Activated gamma-delta T cell treated with Interleukin-2 at 50 U/mL for 16 hours (primary cell): ENCODE results near the gene CGRRF1.

Source experiments
- DNase-seq: peaks from one replicate; pipeline ENCODE4 v3.0.0-alpha.2; 2020

Gene CGRRF1

GRCh38 chr14:54509546-54510501, at the start of gene CGRRF1:
TSS of gene CGRRF1 (plus strand) at chr14:54509906. CDS start at chr14:54509960, 54 bp downstream.
- DNase-seq, result peak; percentile 97

GRCh38 chr14:54462048-54462447, 47.7 kb upstream of the CGRRF1 start:
- DNase-seq, result no peak

DNA sequence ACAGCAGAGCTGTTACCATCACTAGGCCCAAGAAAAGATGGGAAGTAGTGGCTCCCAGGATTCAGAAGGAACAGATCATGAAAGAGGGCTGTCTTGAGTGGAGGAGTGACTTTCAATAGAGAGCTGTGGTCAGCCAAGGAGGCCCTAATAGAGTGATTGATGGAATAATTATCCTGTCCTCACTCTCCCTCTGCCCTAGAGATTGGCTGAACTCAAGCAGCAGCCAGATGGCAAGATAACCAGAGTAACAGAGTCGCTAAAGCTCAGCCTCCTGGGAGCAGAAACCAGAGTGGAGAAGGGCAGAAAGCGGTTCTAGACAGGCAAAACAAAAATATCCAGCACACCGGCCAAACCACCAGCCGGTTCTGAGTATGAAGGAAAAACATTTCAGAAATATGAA, 44.1 kb upstream of the CGRRF1 start:
- DNase-seq, result no peak

DNA sequence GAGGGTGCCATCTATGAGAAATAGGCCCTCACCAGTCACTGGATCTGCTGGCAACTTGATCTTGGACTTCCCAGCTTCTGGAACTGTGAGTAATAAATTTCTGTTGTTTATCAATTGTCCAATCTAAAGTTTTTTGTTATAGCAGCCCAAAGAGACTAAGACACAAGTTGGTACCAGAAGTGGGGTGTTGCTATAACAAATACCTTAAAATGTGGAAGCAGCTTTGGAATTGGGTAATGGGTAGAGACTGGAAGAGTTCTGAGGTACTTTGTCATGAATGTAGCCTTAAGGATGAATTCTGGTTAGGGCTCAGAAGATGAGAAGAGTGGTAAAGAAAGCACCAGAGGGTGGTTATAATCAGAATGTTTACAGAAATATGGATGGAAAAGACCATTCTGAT, 42.4 kb upstream of the CGRRF1 start:
- DNase-seq, result no peak

DNA sequence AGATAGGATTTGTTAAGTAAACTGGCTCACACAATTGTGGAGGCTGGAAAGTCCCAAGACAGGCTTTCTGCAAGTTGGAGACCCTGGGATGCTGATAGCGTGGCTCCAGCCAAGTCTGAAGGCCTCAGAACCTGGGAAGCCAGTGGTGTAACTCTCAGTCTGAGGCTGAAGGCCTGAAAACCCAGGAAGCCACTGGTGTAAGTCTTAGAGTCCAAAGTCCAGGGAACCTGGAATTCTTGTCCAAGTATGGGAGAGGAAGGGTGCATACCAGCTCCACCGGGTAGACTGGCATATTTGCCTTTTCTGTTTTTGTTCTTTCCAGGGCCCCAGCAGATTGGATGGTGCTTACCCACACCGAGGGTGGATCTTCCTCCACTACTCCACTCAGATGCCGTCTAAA, 39.0 kb upstream of the CGRRF1 start:
- no peak for DNase-seq

- DNase-seq, result no peak
These were observed 38.1 kb upstream of the CGRRF1 start for GRCh38 chr14:54471641-54472040.

DNA sequence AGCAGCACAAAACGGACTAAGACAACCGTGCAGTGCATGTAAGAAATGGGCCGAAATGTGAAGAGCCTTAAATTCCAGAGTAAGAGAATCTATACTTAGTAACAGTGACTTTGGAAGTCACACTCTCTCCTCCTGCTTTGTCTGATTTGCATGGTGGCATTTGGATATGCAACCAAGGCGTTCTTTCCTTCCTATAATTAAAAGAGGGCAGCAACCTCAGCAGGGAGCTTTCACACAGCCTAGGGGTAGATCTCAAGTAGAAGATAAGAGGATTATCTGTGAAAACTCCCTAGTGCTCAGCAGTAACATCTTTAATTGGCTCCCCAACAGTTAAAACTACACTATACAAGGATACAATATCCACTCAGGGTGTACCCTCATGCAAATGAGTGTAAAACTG, 37.4 kb upstream of the CGRRF1 start:
- no peak for DNase-seq

DNA sequence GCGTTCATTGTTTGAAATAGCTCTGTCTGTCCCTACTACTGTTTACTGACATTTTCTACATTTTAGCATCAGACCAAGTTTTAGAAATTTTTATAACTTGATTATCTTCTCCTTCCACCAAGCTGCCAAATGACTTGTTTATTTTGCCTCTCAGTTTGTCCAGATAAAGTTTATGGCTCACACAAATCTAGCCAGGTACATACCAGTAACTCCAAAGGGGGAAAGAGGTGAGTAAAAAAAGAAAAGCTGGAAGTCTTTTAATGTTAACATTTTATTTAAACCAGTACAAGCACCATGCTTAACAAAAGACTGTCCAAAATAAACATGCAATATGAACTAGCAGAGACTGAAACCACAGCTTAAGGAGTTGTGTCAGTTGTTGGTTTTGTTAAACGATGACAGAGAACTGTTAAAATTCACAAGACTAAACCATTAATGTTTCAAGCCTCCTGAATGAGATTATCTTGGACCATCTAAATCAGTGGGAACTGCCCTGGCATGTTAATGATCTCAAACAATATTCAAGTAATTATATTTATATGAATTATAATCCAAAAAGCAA, 35.4 kb upstream of the CGRRF1 start:
- DNase-seq, result no peak

- no peak for DNase-seq
These were observed 34.4 kb upstream of the CGRRF1 start for GRCh38 chr14:54475187-54475899.

GRCh38 chr14:54475911-54476310, 33.8 kb upstream of the CGRRF1 start:
- no peak for DNase-seq

DNA sequence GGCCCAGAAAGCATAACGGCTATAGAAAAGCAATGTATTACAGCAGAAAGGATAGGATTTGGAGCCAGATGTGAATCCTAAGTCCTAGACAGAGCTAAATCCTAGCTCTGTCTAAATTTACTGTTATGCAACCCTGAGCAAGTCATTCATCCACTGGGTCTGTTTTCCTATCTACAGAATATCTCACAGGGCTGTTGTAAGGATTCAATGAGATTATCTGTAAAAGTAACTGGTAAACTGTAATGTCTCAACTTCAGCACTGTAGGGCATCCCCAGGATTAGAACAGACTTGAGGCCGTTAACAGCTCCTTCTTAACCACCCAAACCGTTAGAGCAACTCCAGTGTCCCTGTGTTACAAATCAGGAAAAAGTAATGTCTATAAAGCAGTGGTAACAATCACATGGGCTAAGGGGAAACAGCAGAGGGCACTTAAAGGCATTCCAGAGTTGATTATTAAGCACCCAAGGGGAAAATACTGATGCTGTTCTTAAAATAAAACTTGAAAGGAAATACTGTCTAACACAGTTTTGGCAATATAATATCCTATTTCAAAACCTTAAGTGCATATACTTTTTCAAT, 31.0 kb upstream of the CGRRF1 start:
- no peak for DNase-seq

GRCh38 chr14:54480830-54481562, 28.7 kb upstream of the CGRRF1 start:
- DNase-seq, result no peak

DNA sequence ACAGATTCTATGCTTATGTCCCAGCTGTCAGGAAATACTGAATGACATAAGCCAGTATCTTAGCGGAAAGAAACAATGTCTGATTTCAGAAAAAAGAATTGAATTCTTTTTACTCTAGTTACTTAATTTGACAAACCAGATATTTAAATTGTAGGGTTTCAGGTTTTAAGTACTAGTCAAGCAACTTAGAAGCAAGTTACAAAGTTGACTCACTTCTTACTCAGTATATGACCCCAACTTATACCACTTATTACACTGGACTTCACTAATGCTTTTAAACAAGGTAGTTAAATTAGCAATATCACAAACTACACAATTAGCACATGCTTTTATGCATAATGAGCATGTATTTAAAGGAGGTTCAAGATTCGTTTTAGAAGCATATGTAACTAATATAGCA, 28.0 kb upstream of the CGRRF1 start:
- DNase-seq, result no peak

GRCh38 chr14:54483073-54483745, 26.5 kb upstream of the CGRRF1 start:
- no peak for DNase-seq

DNA sequence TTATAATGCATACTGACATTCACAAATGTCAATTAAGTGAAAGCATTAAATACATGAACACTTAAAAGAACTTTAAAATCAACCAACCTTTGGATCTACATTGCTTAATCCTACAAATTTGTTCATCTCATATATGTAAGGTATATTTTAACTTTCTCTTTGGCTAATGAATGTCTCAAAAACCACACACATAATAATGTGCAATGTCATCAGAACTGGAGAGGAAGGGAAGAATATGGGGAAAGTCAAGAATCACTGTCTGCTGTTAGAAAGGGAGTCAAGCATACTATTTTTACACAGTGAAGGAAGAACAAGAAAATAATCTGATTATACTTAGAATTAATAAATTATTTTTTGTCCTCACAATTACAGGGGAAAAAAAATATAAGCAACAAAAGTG, 25.9 kb upstream of the CGRRF1 start:
- DNase-seq, result no peak

GRCh38 chr14:54486685-54487084, 23.0 kb upstream of the CGRRF1 start:
- DNase-seq, result no peak

GRCh38 chr14:54487771-54488170, 21.9 kb upstream of the CGRRF1 start:
- DNase-seq, result no peak

- DNase-seq, result no peak
These were observed 21.4 kb upstream of the CGRRF1 start for GRCh38 chr14:54488318-54488645.

DNA sequence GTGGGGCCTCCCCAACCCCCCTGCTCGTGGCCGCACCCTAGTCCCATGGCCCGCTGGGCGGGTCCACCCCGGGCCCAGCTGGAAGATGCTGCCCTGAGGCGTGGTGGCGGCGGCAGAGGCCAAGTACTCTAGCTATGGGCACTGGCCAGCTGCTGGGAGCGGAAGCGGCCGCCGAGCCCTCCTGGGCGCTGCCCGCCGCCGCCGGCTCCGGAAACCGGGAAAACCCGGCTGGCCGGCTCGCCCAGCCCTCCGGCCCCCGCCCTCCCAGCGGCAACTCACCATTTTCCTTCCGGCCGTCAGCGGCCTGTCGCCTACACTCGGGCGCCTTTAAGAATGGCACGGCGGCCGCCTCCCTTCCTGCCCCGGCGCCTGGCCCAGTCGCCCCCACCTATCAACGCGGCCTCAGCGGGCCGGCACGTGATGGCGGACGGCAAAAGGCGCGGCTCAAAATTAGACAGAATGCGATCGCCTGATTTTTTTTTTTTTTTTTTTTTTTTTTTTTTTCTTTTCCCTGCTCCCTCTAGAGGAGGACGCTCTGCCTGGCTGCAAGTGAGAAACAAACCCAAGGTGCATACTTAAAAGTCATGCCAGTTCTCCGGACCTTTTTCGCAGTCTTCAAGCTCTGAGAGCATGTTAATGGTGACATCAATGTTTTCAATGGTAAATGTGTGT, 20.9 kb upstream of the CGRRF1 start, which contains the start of gene GMFB:
Gene GMFB, minus strand, starts transcription at position 335 of the 672 bp plus-strand sequence. Its CDS starts 53 bp downstream, at position 282.
- DNase-seq, result peak; percentile 86

GRCh38 chr14:54489318-54489683, 20.4 kb upstream of the CGRRF1 start:
- DNase-seq, result no peak

GRCh38 chr14:54489731-54490444, 19.8 kb upstream of the CGRRF1 start:
- no peak for DNase-seq
